ENCODE results near the gene SYF2.
"Not testable (repeated sequence)": the region's sequence is repeated elsewhere in the genome, so short reads cannot be mapped to it uniquely, and the experiment has no call there.

Gene SYF2

DNA sequence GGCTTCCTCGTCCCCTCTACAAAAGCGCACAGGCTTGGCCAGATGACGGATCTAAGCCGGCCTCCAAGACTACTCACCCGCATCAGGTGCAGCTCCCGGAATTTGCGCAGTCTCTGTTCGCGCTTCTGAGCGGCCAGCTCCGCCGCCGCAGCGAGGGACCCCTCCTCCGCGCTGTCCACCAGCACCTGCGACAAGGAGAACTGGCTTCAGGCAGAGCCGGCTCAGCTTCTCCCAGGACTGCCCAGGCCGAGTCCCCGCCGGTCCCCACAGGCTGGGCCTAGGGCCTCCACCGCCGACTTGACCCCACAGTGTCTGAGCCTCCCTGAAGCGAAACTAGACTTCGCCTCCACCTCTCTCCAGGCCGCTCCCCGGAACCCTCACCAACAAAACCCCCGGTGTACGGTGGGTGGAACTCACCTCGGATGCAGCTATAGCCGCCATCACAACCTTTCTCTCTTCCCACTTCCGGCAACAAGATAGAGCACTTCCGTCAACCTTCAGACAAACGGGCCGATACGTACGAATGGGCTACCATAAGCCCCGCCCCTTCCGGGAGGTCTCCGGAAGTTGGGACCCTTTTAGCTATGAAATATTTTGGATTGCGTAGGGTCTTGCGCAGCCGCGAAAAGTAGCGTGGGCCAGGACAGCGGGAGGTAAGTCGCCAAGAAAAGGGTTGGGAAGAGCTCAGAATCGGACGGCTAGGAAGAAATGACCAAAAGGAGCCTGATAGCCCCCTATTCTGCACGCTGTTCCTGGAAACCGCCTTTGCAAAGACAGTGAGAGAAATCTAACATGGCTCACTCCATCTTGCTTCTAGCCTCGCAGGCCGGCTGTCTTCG is at the start of gene SYF2:
Gene SYF2 (minus strand): TSS at position 476 of the 839 bp plus-strand sequence. CDS start 35 bp downstream, at position 441.
- in situ Hi-C loops (cut with MboI; ENCODE audit: low sequenced_read_pairs) = no loop called here

DNA sequence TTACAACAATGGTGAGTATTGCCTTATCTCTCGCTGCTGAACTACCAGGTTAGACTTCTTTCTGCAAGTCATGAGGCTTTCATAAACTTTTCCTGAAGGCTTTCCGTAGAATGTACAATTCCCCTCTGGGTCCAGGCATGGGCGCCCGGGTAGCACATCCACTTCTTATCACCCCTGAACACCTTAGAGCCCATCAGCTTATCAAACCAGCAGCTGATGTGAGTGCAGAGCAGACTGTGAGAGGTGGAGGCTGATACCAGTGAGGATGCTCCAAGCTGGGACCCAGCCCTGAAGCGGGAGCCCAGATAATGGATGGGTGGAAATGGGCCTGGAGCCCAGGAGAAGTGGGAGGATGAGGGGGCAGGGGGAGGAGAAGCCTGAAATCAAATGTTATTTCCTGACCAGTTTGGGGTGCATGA is 47.4 kb upstream of the SYF2 start:
- in situ Hi-C loops (cut with MboI; ENCODE audit: low sequenced_read_pairs) = not testable (repeated sequence)

GRCh38 chr1:25278790-25279189 is 46.5 kb upstream of the SYF2 start:
- in situ Hi-C loops (cut with MboI; ENCODE audit: low sequenced_read_pairs) = not testable (repeated sequence)

DNA sequence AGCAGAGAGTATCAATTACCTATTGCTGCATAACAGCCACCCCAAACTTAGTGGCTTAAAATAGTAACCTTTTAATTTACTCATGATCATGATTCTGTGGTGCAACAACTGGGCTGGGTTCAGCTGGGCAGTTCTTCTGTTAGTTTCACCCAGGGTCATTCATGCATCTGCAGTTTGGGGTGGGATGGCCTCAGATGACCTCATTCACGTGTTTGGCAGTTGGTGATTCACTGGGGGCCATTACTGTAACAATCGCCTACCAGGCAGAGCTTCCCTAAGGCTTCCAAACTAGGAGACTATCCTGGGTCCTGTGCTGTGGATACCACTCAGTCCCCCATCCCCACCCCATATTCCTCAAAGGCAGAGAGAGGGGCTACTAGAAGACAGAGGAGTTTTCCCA is 46.1 kb upstream of the SYF2 start:
- in situ Hi-C loops (cut with MboI; ENCODE audit: low sequenced_read_pairs) = not testable (repeated sequence)

DNA sequence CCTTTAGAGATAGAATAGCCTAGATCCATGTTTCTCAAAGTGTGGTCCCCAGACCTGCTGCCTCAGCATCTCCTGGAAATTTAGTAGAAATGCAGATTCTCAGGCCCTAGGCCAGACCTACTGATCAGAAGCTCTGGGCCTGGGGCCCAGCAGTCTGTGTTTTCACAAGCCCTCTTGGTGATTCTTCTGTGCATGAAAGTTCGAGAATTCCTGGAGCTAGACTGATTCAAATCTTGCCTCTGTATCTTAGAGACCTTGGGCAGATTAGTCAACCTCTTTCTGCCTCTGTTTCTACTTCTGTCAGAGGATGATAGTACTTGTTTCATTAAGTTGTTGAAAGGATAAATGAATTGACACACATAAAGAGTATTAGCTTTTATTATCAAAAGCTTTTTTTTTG is 45.0 kb upstream of the SYF2 start:
- in situ Hi-C loops (cut with MboI; ENCODE audit: low sequenced_read_pairs) = not testable (repeated sequence)

GRCh38 chr1:25275648-25276047 is 43.3 kb upstream of the SYF2 start:
- in situ Hi-C loops (cut with MboI; ENCODE audit: low sequenced_read_pairs) = not testable (repeated sequence)

- in situ Hi-C loops (cut with MboI; ENCODE audit: low sequenced_read_pairs) = not testable (repeated sequence)
Observed at GRCh38 chr1:25272238-25272637, 39.9 kb upstream of the SYF2 start, which contains the start of gene RHD. RHD (plus strand) TSS chr1:25272509; CDS start chr1:25272548, 39 bp downstream.

DNA sequence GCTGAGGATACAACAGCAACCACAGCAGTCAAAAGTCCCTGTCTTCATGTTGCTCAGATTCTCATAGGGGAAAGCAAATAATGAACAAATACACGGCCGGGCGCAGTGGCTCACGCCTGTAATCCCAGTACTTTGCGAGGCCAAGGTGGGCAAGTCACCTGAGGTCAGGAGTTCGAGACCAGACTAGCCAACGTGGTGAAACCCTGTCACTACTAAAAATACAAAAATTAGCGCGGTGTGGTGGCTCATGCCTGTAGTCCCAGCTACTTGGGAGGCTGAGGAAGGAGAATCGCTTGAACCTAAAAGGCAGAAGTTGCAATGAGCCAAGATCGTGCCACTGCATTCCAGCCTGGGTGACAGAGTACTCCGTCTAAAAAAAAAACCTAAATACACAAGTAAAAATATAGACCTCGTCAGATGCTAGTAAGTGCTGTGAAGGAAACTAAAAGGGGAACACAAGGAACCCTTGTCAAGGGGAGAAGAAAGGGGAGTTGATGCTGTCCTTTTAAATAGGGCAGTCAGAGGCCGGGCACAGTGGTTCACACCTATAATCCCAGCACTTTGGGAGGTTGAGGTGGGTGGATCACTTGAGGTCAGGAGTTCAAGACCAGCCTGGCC is 36.0 kb upstream of the SYF2 start:
- in situ Hi-C loops (cut with MboI; ENCODE audit: low sequenced_read_pairs) = not testable (repeated sequence)

DNA sequence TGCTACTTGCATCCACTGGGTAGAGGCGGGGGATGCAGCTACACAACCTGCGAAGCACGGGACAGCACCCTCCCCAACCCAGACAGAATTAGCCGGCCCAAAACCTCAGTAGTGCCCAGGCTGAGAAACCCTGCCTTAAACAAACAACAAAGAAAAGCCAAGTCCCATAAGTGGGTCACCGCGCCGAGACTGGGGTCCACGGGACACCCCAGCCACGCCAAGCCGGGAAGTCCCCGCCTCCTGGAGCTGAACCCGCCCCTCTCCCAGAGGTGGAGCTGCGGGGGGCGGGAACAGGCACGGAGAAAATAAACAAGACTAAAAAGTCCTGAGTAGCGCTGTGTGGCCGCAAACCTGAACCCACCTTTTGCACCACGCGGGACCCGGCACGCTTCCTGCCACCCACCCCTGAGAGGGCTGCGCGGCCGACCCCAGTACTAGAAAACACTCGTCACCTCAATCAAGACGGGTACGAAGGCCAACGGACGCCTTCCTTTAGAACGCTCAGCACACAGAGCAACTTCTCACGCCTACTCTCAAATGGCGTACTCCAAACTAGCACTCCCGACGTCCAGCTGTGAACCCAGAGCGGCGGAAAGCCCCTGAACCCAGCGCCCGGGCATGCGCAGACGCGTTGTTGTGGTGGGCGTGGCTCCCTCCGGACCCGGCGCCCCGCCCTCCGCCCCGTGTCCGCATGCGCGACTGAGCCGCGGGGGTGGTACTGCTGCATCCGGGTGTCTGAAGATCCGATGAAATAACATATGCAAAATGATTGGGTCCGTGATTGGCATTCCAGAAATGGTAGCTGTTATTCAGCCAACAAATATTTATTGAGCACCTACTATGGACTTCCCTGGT is 35.2 kb upstream of the SYF2 start:
- in situ Hi-C loops (cut with MboI; ENCODE audit: low sequenced_read_pairs) = not testable (repeated sequence)

DNA sequence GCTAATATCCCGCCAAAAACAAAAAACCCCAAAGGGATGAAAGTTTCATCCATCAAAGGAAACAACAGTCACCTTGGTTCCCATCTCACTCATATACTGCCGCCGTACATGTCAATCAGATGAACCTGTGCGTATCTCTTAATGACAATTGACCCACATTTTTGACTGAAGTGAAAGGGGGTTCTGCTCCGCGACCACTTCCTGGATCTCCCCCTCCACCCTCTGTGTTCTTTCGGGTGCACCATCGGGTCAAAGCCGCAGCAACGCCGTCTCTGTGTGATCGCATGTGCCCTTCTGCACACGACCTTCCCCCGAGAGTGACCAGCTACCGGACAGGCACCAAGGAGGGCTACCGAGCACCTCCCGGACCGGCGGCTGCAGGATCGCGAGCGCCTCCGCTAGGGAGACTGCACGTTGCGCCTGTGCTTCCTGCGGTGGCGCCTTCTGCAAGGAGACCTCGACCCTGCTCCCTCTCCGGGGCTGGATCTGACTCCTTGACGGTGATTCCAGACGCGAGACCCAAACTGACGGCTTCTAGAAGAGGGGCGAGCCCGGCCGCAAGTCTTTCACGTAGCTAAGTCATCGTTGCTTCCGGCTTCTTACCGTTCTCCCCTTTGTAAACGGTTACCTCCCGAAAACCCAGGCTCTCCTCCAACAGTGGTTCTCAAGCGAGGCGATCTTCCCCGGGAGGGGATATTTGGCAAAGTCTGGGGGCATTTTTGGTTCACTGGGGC is 34.4 kb upstream of the SYF2 start:
- in situ Hi-C loops (cut with MboI; ENCODE audit: low sequenced_read_pairs) = not testable (repeated sequence)

- in situ Hi-C loops (cut with MboI; ENCODE audit: low sequenced_read_pairs) = not testable (repeated sequence)
Observed at GRCh38 chr1:25260336-25260735, 28.0 kb upstream of the SYF2 start.

GRCh38 chr1:25259813-25260212 is 27.5 kb upstream of the SYF2 start:
- in situ Hi-C loops (cut with MboI; ENCODE audit: low sequenced_read_pairs) = not testable (repeated sequence)

DNA sequence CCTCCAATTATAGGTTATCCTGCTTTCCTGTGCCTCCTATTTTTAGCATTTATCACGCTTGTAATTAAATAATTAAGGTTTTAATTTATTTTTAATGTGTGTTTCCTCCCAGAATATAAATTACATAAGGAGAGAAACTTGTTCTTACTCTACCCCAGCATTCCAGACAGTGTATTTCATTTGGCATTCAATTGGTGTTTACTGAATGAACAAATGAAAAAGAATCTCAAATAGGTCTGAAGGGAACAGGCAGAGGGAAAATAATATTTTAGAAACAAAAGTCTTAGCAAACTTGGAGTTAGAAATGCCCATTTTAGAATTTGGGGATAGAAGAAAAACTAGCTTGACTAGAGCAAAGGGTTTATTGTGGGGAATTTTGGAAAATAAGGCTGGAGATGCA is 24.9 kb upstream of the SYF2 start:
- in situ Hi-C loops (cut with MboI; ENCODE audit: low sequenced_read_pairs) = no loop called here

- in situ Hi-C loops (cut with MboI; ENCODE audit: low sequenced_read_pairs) = no loop called here
Observed at GRCh38 chr1:25256578-25256965, 24.3 kb upstream of the SYF2 start.

DNA sequence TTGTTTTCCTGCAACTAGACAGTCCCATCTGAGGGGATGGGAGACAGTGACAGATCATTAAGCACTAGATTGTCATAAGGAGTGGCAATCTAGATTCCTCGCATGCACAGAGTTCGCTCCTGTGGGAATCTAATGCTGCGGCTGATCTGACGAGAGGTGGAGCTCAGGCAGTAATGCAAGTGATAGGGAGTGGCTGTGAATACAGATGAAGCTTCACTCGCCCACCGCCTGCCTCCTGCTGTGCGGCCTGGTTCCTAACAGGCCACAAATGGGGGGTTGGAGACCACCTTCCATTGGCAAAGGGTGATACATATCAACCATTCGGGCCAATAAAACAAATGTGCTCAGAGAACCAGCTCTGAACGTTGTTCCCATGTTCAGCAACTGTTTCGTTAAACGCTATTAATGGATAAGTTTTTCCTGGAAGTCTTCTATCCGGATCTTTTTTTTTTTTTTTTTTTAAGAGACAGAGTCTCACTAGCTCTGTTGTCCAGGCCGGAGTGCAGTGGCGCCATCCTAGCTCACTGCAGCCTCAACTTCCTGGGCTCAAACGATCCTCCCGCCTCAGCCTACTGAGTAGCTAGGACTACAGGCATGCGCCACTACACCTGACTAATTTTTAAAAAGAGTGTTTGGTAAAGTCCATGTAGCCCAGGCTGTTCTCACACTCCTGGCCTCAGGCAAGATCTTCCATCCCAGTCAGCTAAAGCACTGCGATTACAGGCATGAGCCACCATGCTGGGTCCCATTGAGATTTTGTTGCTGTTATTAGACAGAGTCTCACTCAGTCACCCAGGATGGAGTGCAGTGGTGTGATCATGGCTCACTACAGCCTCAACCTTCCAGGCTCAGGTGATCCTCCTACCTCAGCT is 23.6 kb upstream of the SYF2 start:
- in situ Hi-C loops (cut with MboI; ENCODE audit: low sequenced_read_pairs) = no loop called here

GRCh38 chr1:25253911-25254310 is 21.6 kb upstream of the SYF2 start:
- in situ Hi-C loops (cut with MboI; ENCODE audit: low sequenced_read_pairs) = no loop called here

- in situ Hi-C loops (cut with MboI; ENCODE audit: low sequenced_read_pairs) = loop anchor here (10.0 kb wide), 1 partner anchor 557 kb away; the partner anchor contains the start of gene SELENON
Observed at GRCh38 chr1:25247829-25248754, 15.8 kb upstream of the SYF2 start.

GRCh38 chr1:25247024-25247828 is 14.9 kb upstream of the SYF2 start, which contains the start of gene RSRP1:
RSRP1 (minus strand) TSS chr1:25247454; CDS start chr1:25246963, 491 bp downstream.
- in situ Hi-C loops (cut with MboI; ENCODE audit: low sequenced_read_pairs) = loop anchor here (10.0 kb wide), 1 partner anchor 558 kb away; the partner anchor contains the start of gene SELENON

Measured in HL-60/S4 treated with retinoic acid at 250 ng/mL for 4 days and 3 days (cell line).